Stimulated activated CD4-positive, alpha-beta T cell treated with anti-CD3 and anti-CD28 coated beads, Interleukin-15, amount 100 ng/mL, for 48 hours (primary cell): ENCODE measurements around the gene ID2.

Experiments used
- DNase-seq, 2 donors: peaks; one replicate each; pipeline ENCODE4 v3.0.0-alpha.2; 2020; ENCODE audit warnings: low read depth in 2 of 2

The ID2 gene

GRCh38 chr2:8648441-8649213 lies 33.2 kb upstream of the ID2 start:
- DNase-seq: no peak

GRCh38 chr2:8649718-8650117 lies 32.1 kb upstream of the ID2 start:
- no peak for DNase-seq

GRCh38 chr2:8650256-8650655 lies 31.6 kb upstream of the ID2 start:
- DNase-seq: no peak

GRCh38 chr2:8652774-8653426 lies 29.0 kb upstream of the ID2 start:
- no peak for DNase-seq

- DNase-seq: no peak
Measured at GRCh38 chr2:8653485-8653884, 28.4 kb upstream of the ID2 start.

GRCh38 chr2:8654041-8654440 lies 27.8 kb upstream of the ID2 start:
- no peak for DNase-seq

GRCh38 chr2:8654483-8654882 lies 27.4 kb upstream of the ID2 start:
- no peak for DNase-seq

GRCh38 chr2:8656160-8656641 lies 25.7 kb upstream of the ID2 start:
- no peak for DNase-seq

- no peak for DNase-seq
Measured at GRCh38 chr2:8656811-8657210, 25.0 kb upstream of the ID2 start.

GRCh38 chr2:8657423-8658062 lies 24.3 kb upstream of the ID2 start:
- no peak for DNase-seq

GRCh38 chr2:8658064-8658862 lies 23.6 kb upstream of the ID2 start:
- DNase-seq: no peak

- DNase-seq: no peak
Measured at GRCh38 chr2:8659092-8659734, 22.6 kb upstream of the ID2 start.

- DNase-seq: no peak
Measured at GRCh38 chr2:8659735-8660492, 21.9 kb upstream of the ID2 start.

GRCh38 chr2:8661235-8661634 lies 20.6 kb upstream of the ID2 start:
- DNase-seq: no peak

- DNase-seq: no peak
Measured at GRCh38 chr2:8661736-8662135, 20.1 kb upstream of the ID2 start.

GRCh38 chr2:8662239-8662879 lies 19.5 kb upstream of the ID2 start:
- DNase-seq: no peak

- DNase-seq: no peak
Measured at GRCh38 chr2:8663997-8664396, 17.9 kb upstream of the ID2 start.

- no peak for DNase-seq
Measured at GRCh38 chr2:8666581-8666980, 15.3 kb upstream of the ID2 start.

GRCh38 chr2:8667896-8668512 lies 13.9 kb upstream of the ID2 start:
- no peak for DNase-seq
